HepG2 (cell line): ENCODE measurements around the gene SEMA3B. TPM values are rescaled to one million over a fixed set of nuclear protein-coding genes. Genes with fewer than 3 reads are reported as not detected.

Experiments used
- FOXP1 ChIP-seq, 2 experiments: fragments of 450-650 bp in 1 of 2; IDR thresholded peaks; 2 replicates each; pipeline ENCODE4 v1.6.1; 2017 to 2018; ENCODE audit warnings: antibody characterized with exemption in 1 of 2
- HMGXB4 ChIP-seq, 2 experiments: sonication (generic) in 1 of 2; formaldehyde crosslinking in 1 of 2; IDR thresholded peaks; 2 replicates each; pipeline versions ENCODE4 v1.4.0 to v1.6.1; 2018 to 2020; ENCODE audit warnings: missing genetic modification reagents in 2 of 2, borderline replicate concordance in 1 of 2, low read depth in 1 of 2, mild to moderate bottlenecking in 1 of 2, missing biosample characterization in 1 of 2
- PATZ1 ChIP-seq: sonication (generic); formaldehyde crosslinking; IDR thresholded peaks from 2 replicates; pipeline ENCODE4 v1.4.0; 2020; ENCODE audit warnings: missing genetic modification reagents
- RFXAP ChIP-seq: sonication (generic); formaldehyde crosslinking; IDR thresholded peaks from 2 replicates; pipeline ENCODE4 v1.4.0; 2020; ENCODE audit warnings: missing genetic modification reagents, borderline replicate concordance
- TFDP2 ChIP-seq: sonication (generic); formaldehyde crosslinking; IDR thresholded peaks from 2 replicates; pipeline ENCODE4 v1.4.0; 2020; ENCODE audit warnings: missing genetic modification reagents
- TMF1 ChIP-seq: sonication (generic); formaldehyde crosslinking; IDR thresholded peaks from 2 replicates; pipeline ENCODE4 v1.8.1; 2022; ENCODE audit warnings: low read depth, missing genetic modification reagents
- ZNF629 ChIP-seq: sonication (generic); formaldehyde crosslinking; conservative IDR thresholded peaks from 2 replicates; pipeline ENCODE4 v1.5.0; 2020; ENCODE audit warnings: missing genetic modification reagents
- ZNF660 ChIP-seq: sonication (generic); formaldehyde crosslinking; IDR thresholded peaks from 2 replicates; pipeline ENCODE4 v1.5.1; 2020; ENCODE audit warnings: mild to moderate bottlenecking, low read depth, missing genetic modification reagents, borderline replicate concordance
- ZNF709 ChIP-seq: sonication (generic); formaldehyde crosslinking; IDR thresholded peaks from 2 replicates; pipeline ENCODE4 v1.5.0; 2020; ENCODE audit warnings: mild to moderate bottlenecking, missing genetic modification reagents
- polyA plus RNA-seq, 8 experiments: library from polyadenylated mRNA; depleted of rRNA in 3 of 8; stranded (reverse) in 7 of 8; unstranded in 1 of 8; fragments of >200 nt; fragmentation: Illumina TruSeq in 4 of 8; extraction: Trizol in 4 of 8; gene quantifications; 2 replicates each; pipeline versions ENCODE4 v1.2.1 to v1.2.3, GENCODE V29; 2011 to 2016; ENCODE audit warnings: low read depth in 4 of 8, missing spikeins in 1 of 8, mixed read lengths in 1 of 8; ENCODE audit not compliant: insufficient read depth in 1 of 8
- total RNA-seq, 5 experiments: library from RNA; depleted of rRNA; stranded (reverse); fragments of >200 nt; fragmentation: Illumina TruSeq; extraction: Trizol; gene quantifications; 2 replicates each; pipeline ENCODE4 v1.2.3, GENCODE V29; 2016; ENCODE audit warnings: low read depth in 1 of 5
- TF ChIP-seq, protein P1 (sequence below): sonication (generic); formaldehyde crosslinking; IDR thresholded peaks from 2 replicates; pipeline ENCODE4 v1.5.0; 2020; ENCODE audit warnings: missing genetic modification reagents, mild to moderate bottlenecking, borderline replicate concordance

Gene SEMA3B
- total and polyA plus RNA-seq, 2 of the 13 experiments (the other 11 are each of a cell fraction or from before 2014, with no cell fraction given): 93.2 to 158 TPM

GRCh38 chr3:50272911-50273688 is 4.2 kb downstream of the SEMA3B start (continued):
- TF ChIP-seq HMGXB4 (CRISPR knock-in tag; IDR thresholded peaks at IDR 0.05; ENCODE audit: borderline replicate concordance in 1 of 2, low read depth in 1 of 2) (peak; percentile 66 to 76; a peak in 3 of 4 replicates), ZNF629 (CRISPR knock-in tag) (no peak), PATZ1 (CRISPR knock-in tag) (peak; percentile 91), FOXP1 (IDR thresholded peaks at IDR 0.05) (no peak), FOXP1 (CRISPR knock-in tag; IDR thresholded peaks at IDR 0.05) (no peak), TFDP2 (CRISPR knock-in tag) (no peak), ZNF660 (no peak), TMF1 (no peak), ZNF709 (CRISPR knock-in tag) (no peak), RFXAP (no peak)
- TF ChIP-seq, protein P1, sequence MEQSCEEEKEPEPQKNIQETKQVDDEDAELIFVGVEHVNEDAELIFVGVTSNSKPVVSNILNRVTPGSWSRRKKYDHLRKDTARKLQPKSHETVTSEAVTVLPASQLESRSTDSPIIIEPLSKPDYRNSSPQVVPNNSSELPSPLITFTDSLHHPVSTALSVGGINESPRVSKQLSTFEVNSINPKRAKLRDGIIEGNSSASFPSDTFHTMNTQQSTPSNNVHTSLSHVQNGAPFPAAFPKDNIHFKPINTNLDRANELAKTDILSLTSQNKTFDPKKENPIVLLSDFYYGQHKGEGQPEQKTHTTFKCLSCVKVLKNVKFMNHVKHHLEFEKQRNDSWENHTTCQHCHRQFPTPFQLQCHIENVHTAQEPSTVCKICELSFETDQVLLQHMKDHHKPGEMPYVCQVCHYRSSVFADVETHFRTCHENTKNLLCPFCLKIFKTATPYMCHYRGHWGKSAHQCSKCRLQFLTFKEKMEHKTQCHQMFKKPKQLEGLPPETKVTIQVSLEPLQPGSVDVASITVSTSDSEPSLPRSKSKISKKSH: peak; percentile 39; the same call in 1 of the 2 replicates
